HUES48 (cell line): ENCODE data around the gene PADI3.

Experiments
- H3K27ac ChIP-seq: one replicate; pipeline ENCODE4 v1.7.0; 2013; ENCODE audit warnings: low read depth, low read length, inconsistent platforms
- H3K27me3 ChIP-seq: 2 replicates; pipeline ENCODE4 v1.6.1; 2013; ENCODE audit warnings: mild to moderate bottlenecking, low read length; ENCODE audit not compliant: control insufficient read depth, insufficient read depth
- H3K36me3 ChIP-seq: 2 replicates; pipeline ENCODE4 v1.6.1; 2013; ENCODE audit warnings: low read length; ENCODE audit not compliant: control insufficient read depth, insufficient read depth
- H3K4me1 ChIP-seq: 2 replicates; pipeline ENCODE4 v1.6.1; 2013; ENCODE audit warnings: mild to moderate bottlenecking, low read length; ENCODE audit not compliant: control insufficient read depth, insufficient read depth
- H3K4me3 ChIP-seq: 2 replicates; pipeline ENCODE4 v1.5.1; 2013; ENCODE audit warnings: mild to moderate bottlenecking, low read depth, low read length
- H3K9ac ChIP-seq: 2 replicates; pipeline ENCODE4 v1.6.1; 2013; ENCODE audit warnings: mild to moderate bottlenecking, low read depth, low read length, moderate library complexity
- H3K9me3 ChIP-seq: 2 replicates; pipeline ENCODE4 v1.6.1; 2013; ENCODE audit warnings: low read length; ENCODE audit not compliant: control insufficient read depth, insufficient read depth

PADI3 gene

GRCh38 chr1:17215545-17215890 is 33.4 kb upstream of the PADI3 start:
- Histone ChIP-seq H3K36me3 (no peaks in the 10 kb centered on the region), H3K27ac (no peak overlapping the region), H3K4me3 (no peak overlapping the region), H3K27me3 (no peaks in the 10 kb centered on the region), H3K9me3 (no peaks in the 10 kb centered on the region), H3K4me1 (peaks cover 12% of the 10 kb centered on the region), H3K9ac (no peak overlapping the region)

GRCh38 chr1:17216078-17216477 is 32.8 kb upstream of the PADI3 start:
- Histone ChIP-seq H3K4me3 (no peak overlapping the region), H3K9ac (no peak overlapping the region), H3K9me3 (no peaks in the 10 kb centered on the region), H3K27me3 (no peaks in the 10 kb centered on the region), H3K36me3 (no peaks in the 10 kb centered on the region), H3K4me1 (peaks cover 12% of the 10 kb centered on the region), H3K27ac (no peak overlapping the region)

GRCh38 chr1:17217607-17218006 is 31.3 kb upstream of the PADI3 start:
- Histone ChIP-seq H3K27me3 (no peaks in the 10 kb centered on the region), H3K27ac (no peak overlapping the region)

GRCh38 chr1:17218939-17219338 is 30.0 kb upstream of the PADI3 start:
- H3K4me3 ChIP-seq: no peak overlapping the region
- no peaks in the 10 kb centered on the region for H3K9me3 ChIP-seq
- H3K27me3 ChIP-seq: no peaks in the 10 kb centered on the region
- H3K4me1 ChIP-seq: peaks cover 4% of the 10 kb centered on the region; the same call in 1 of the 2 replicates
- H3K36me3 ChIP-seq: no peaks in the 10 kb centered on the region
- no peak overlapping the region for H3K27ac ChIP-seq
- H3K9ac ChIP-seq: no peak overlapping the region

More at GRCh38 chr1:17217607-17218006, 31.3 kb upstream of the PADI3 start:
- Histone ChIP-seq H3K4me3 (no peak overlapping the region), H3K4me1 (peaks cover 11% of the 10 kb centered on the region), H3K9ac (no peak overlapping the region), H3K36me3 (no peaks in the 10 kb centered on the region), H3K9me3 (no peaks in the 10 kb centered on the region)

GRCh38 chr1:17220287-17220686 is 28.6 kb upstream of the PADI3 start:
- H3K9me3 ChIP-seq: no peaks in the 10 kb centered on the region
- H3K27ac ChIP-seq: no peak overlapping the region

GRCh38 chr1:17222557-17222956 is 26.3 kb upstream of the PADI3 start:
- Histone ChIP-seq H3K4me1 (no peaks in the 10 kb centered on the region), H3K36me3 (no peaks in the 10 kb centered on the region), H3K9ac (no peak overlapping the region), H3K4me3 (no peak overlapping the region), H3K27me3 (no peaks in the 10 kb centered on the region), H3K27ac (no peak overlapping the region), H3K9me3 (no peaks in the 10 kb centered on the region)

More at GRCh38 chr1:17220287-17220686, 28.6 kb upstream of the PADI3 start:
- no peak overlapping the region for H3K4me3 ChIP-seq
- no peaks in the 10 kb centered on the region for H3K27me3 ChIP-seq
- no peaks in the 10 kb centered on the region for H3K36me3 ChIP-seq
- no peaks in the 10 kb centered on the region for H3K4me1 ChIP-seq
- H3K9ac ChIP-seq: no peak overlapping the region

- Histone ChIP-seq H3K4me3 (no peak overlapping the region), H3K36me3 (no peaks in the 10 kb centered on the region), H3K9ac (no peak overlapping the region), H3K27me3 (no peaks in the 10 kb centered on the region), H3K4me1 (no peaks in the 10 kb centered on the region), H3K9me3 (no peaks in the 10 kb centered on the region), H3K27ac (no peak overlapping the region)
Observed at GRCh38 chr1:17224434-17224833, 24.5 kb upstream of the PADI3 start.

- Histone ChIP-seq H3K9ac (no peak overlapping the region), H3K27ac (no peak overlapping the region), H3K9me3 (no peaks in the 10 kb centered on the region)
Observed at GRCh38 chr1:17225140-17225539, 23.8 kb upstream of the PADI3 start.

GRCh38 chr1:17227358-17227915 is 21.5 kb upstream of the PADI3 start:
- Histone ChIP-seq H3K27ac (no peak overlapping the region), H3K4me1 (no peaks in the 10 kb centered on the region), H3K9me3 (no peaks in the 10 kb centered on the region), H3K4me3 (no peak overlapping the region), H3K9ac (no peak overlapping the region), H3K36me3 (no peaks in the 10 kb centered on the region), H3K27me3 (no peaks in the 10 kb centered on the region)

More at GRCh38 chr1:17225140-17225539, 23.8 kb upstream of the PADI3 start:
- H3K27me3 ChIP-seq: no peaks in the 10 kb centered on the region
- no peak overlapping the region for H3K4me3 ChIP-seq
- no peaks in the 10 kb centered on the region for H3K4me1 ChIP-seq
- no peaks in the 10 kb centered on the region for H3K36me3 ChIP-seq

GRCh38 chr1:17228619-17229018 is 20.3 kb upstream of the PADI3 start:
- no peak overlapping the region for H3K27ac ChIP-seq
- no peak overlapping the region for H3K4me3 ChIP-seq

GRCh38 chr1:17229379-17229778 is 19.5 kb upstream of the PADI3 start:
- Histone ChIP-seq H3K27me3 (no peaks in the 10 kb centered on the region), H3K9me3 (no peaks in the 10 kb centered on the region), H3K36me3 (no peaks in the 10 kb centered on the region), H3K27ac (no peak overlapping the region), H3K4me1 (no peaks in the 10 kb centered on the region), H3K9ac (no peak overlapping the region), H3K4me3 (no peak overlapping the region)

More at GRCh38 chr1:17228619-17229018, 20.3 kb upstream of the PADI3 start:
- no peaks in the 10 kb centered on the region for H3K9me3 ChIP-seq
- no peak overlapping the region for H3K9ac ChIP-seq
- no peaks in the 10 kb centered on the region for H3K4me1 ChIP-seq
- no peaks in the 10 kb centered on the region for H3K27me3 ChIP-seq
- no peaks in the 10 kb centered on the region for H3K36me3 ChIP-seq

- Histone ChIP-seq H3K27ac (no peak overlapping the region), H3K27me3 (no peaks in the 10 kb centered on the region), H3K4me3 (no peak overlapping the region), H3K4me1 (no peaks in the 10 kb centered on the region), H3K36me3 (no peaks in the 10 kb centered on the region), H3K9ac (no peak overlapping the region), H3K9me3 (no peaks in the 10 kb centered on the region)
Observed at GRCh38 chr1:17230106-17230505, 18.8 kb upstream of the PADI3 start.
